H1 (cell line): Measurements from ENCODE around the gene ARHGAP15. TPM values are rescaled to one million over a fixed set of nuclear protein-coding genes. Genes with fewer than 3 reads are reported as not detected.

Experiments
- SAP30 ChIP-seq: fragments of 300-600 bp; sonication (generic); IDR thresholded peaks from 2 replicates; pipeline ENCODE4 v1.7.1; 2012; ENCODE audit warnings: low read length, moderate library complexity, mild to moderate bottlenecking, inconsistent platforms; ENCODE audit not compliant: insufficient read depth, insufficient replicate concordance
- polyA plus RNA-seq, 7 experiments: library from polyadenylated mRNA; depleted of rRNA in 3 of 7; stranded (reverse) in 5 of 7; unstranded in 2 of 7; fragments of >200 nt in 5 of 7; fragments of 200-250 nt in 2 of 7; gene quantifications; 1 replicate in 5 of 7; 2 replicates in 1 of 7; 4 replicates in 1 of 7; pipeline versions ENCODE4 v1.2.1 to v1.2.3, GENCODE V29; 2011 to 2013; ENCODE audit warnings: missing spikeins in 2 of 7, mixed read lengths in 2 of 7
- total RNA-seq: library from RNA; stranded (reverse); fragmentation: NEBNext Ultra II Directional; extraction: Animal tissue kit (Norgen Biotek cat#: 25700); gene quantifications from 2 replicates; pipeline ENCODE4 v1.2.1, GENCODE V29; 2021

ARHGAP15 gene
- total and polyA plus RNA-seq, 2 of the 8 experiments (the other 6 are each of a cell fraction or from before 2014, with no cell fraction given), result not detected

DNA sequence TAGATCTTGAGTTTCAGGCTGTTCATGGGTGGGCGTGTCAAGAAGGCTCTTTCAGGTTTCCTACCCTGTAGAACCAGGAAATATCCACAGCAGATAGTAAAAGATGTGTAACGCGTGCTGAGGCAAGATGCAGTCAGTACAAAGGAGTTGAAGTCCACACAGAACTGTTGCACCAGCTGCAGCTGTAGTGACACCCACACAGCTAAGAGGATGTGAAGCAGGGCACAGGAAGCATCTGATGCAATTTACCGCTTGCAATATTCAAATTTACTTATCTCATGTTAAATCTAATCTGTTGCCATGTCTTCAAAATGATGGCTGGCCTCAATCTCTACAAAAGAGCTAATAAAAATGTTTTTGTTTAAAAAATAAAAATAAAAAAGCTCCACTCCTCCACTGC is 132.8 kb downstream of the ARHGAP15 start (continued):
- no peak for TF ChIP-seq SAP30
- TF ChIP-seq, all 59 proteins: peak for 0
